Esophagus muscularis mucosa (tissue), 4 donors: ENCODE measurements around the gene DIAPH3. TPM values are rescaled to one million over a fixed set of nuclear protein-coding genes. Genes with fewer than 3 reads are reported as not detected.

ENCODE experiments used
- DNase-seq: peaks from one replicate; pipeline ENCODE4 v3.0.0-alpha.2; 2017; ENCODE audit errors: extremely low spot score
- H3K27ac ChIP-seq, 4 donors: fragments of 200-600 bp; sonication (generic); replicated peaks in 1 of 4; 1 replicate in 3 of 4; 2 replicates in 1 of 4; pipeline ENCODE4 v1.5.1; 2016 to 2019; ENCODE audit warnings: mild to moderate bottlenecking in 1 of 4
- H3K27me3 ChIP-seq, 4 donors: fragments of 200-600 bp; sonication (generic); one replicate each; pipeline versions ENCODE4 v1.5.1 to v1.6.0; 2016 to 2019
- H3K36me3 ChIP-seq, 4 donors: fragments of 200-600 bp; sonication (generic); one replicate each; pipeline ENCODE4 v1.5.1; 2016 to 2019
- H3K4me1 ChIP-seq, 4 donors: fragments of 200-600 bp; sonication (generic); one replicate each; pipeline ENCODE4 v1.5.1; 2016 to 2019
- H3K4me3 ChIP-seq, 4 donors: fragments of 200-600 bp; sonication (generic); 1 replicate in 2 of 4; 2 replicates in 2 of 4; pipeline ENCODE4 v1.5.1; 2016 to 2019; ENCODE audit warnings: mild to moderate bottlenecking in 4 of 4, moderate library complexity in 1 of 4
- H3K9me3 ChIP-seq, 4 donors: fragments of 200-600 bp; sonication (generic); 1 replicate in 3 of 4; 2 replicates in 1 of 4; pipeline ENCODE4 v1.5.1; 2016 to 2019
- CTCF ChIP-seq, 3 experiments: fragments of 200-600 bp in 2 of 3; fragments of 450-650 bp in 1 of 3; sonication (generic) in 2 of 3; IDR thresholded peaks; one replicate each; pipeline ENCODE4 v1.5.1; 2017 to 2019; ENCODE audit warnings: antibody characterized with exemption in 3 of 3, mild to moderate bottlenecking in 2 of 3, moderate library complexity in 1 of 3
- EP300 ChIP-seq: sonication (generic); formaldehyde crosslinking; IDR thresholded peaks from one replicate; pipeline ENCODE4 v1.6.1; 2017; ENCODE audit warnings: antibody characterized with exemption
- POLR2A ChIP-seq: fragments of 450-650 bp; IDR thresholded peaks from one replicate; pipeline ENCODE4 v1.6.1; 2017; ENCODE audit warnings: antibody characterized with exemption, moderate library complexity, mild to moderate bottlenecking, low read depth
- POLR2AphosphoS5 ChIP-seq, 2 donors: sonication (generic); formaldehyde crosslinking; IDR thresholded peaks; one replicate each; pipeline ENCODE4 v1.6.1; 2017; ENCODE audit warnings: antibody characterized with exemption in 2 of 2
- WGBS: methylation state at CpG from one replicate; pipeline ENCODE4 v1.1.5; 2018; 5-methylcytosine and 5-hydroxymethylcytosine counted together
- intact Hi-C: fragments of 100-400 bp; cut with DNase I; formaldehyde crosslinking; loops from one replicate; pipeline ENCODE4 v1.15.1; 2023
- total RNA-seq, 4 donors: library from RNA; depleted of rRNA; stranded (reverse); fragments of >200 nt; gene quantifications; one replicate each; pipeline versions ENCODE4 v1.1.0 to v1.2.1, GENCODE V29; 2016

Gene DIAPH3
- total RNA-seq, 4 donors from 2014 or later = under 0.01 to 1.0 (median 0.41) TPM

DNA sequence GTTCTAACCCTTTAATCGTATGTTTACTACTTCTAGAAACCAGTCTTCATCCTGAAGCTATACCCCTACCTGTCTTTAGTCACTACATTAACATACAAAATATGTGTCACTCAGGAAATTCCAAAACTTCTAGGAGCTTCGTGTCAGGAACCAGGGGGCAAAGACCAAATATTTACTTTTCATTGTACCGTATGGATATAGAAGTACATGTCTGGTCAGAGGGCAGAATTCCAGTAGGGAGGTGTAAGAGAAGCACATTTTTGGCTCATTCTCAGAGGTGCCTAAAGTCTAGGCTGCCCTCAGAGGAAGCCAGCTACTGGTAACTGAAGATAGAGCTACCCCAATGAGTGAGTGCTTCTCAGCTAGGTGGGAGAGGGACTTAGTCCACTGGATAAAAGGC lies 320.7 kb downstream of the DIAPH3 start:
- intact Hi-C loops = no loop called here
- 92% methylated on average over 3 of the region's 3 CpGs for WGBS

GRCh38 chr13:59842507-59842906 lies 321.2 kb downstream of the DIAPH3 start:
- Histone ChIP-seq H3K9me3 (no peaks in the 10 kb centered on the region), H3K4me3 (no peak overlapping the region), H3K27me3 (no peaks in the 10 kb centered on the region), H3K4me1 (peaks cover 0 to 15% (median 0%) of the 10 kb centered on the region in 4 donors), H3K36me3 (no peaks in the 10 kb centered on the region), H3K27ac (no peak overlapping the region)
- 96% methylated on average over 4 of the region's 4 CpGs for WGBS
- DNase-seq = no peak
- intact Hi-C loops = no loop called here
- TF ChIP-seq EP300 (no peak), POLR2AphosphoS5 (IDR thresholded peaks at IDR 0.05) (no peak), CTCF (IDR thresholded peaks at IDR 0.05) (no peak), POLR2A (no peak)

More for the DNA sequence above, 320.7 kb downstream of the DIAPH3 start:
- DNase-seq = no peak
- Histone ChIP-seq H3K4me3 (no peak overlapping the region), H3K9me3 (no peaks in the 10 kb centered on the region), H3K27ac (no peak overlapping the region), H3K4me1 (peaks cover 0 to 15% (median 0%) of the 10 kb centered on the region in 4 donors), H3K27me3 (no peaks in the 10 kb centered on the region), H3K36me3 (no peaks in the 10 kb centered on the region)
- TF ChIP-seq EP300 (no peak), POLR2A (no peak), POLR2AphosphoS5 (IDR thresholded peaks at IDR 0.05) (no peak), CTCF (IDR thresholded peaks at IDR 0.05) (no peak)

GRCh38 chr13:59839186-59839585 lies 324.5 kb downstream of the DIAPH3 start:
- WGBS = 92% methylated on average over 2 of the region's 2 CpGs
- Histone ChIP-seq H3K4me1 (no peaks in the 10 kb centered on the region), H3K4me3 (no peak overlapping the region), H3K27me3 (no peaks in the 10 kb centered on the region), H3K36me3 (no peaks in the 10 kb centered on the region), H3K27ac (no peak overlapping the region), H3K9me3 (no peaks in the 10 kb centered on the region)
- TF ChIP-seq POLR2AphosphoS5 (IDR thresholded peaks at IDR 0.05) (no peak), POLR2A (no peak)
- no peak for DNase-seq
- intact Hi-C loops = no loop called here

GRCh38 chr13:59837101-59837500 lies 326.6 kb downstream of the DIAPH3 start:
- no peaks in the 10 kb centered on the region for H3K27me3 ChIP-seq
- no peak overlapping the region for H3K4me3 ChIP-seq
- no peaks in the 10 kb centered on the region for H3K4me1 ChIP-seq
- H3K9me3 ChIP-seq = no peaks in the 10 kb centered on the region
- DNase-seq = no peak
- TF ChIP-seq CTCF (IDR thresholded peaks at IDR 0.05) = no peak
- no peak for TF ChIP-seq EP300
- no peak for TF ChIP-seq POLR2A
- no peak for TF ChIP-seq POLR2AphosphoS5 (IDR thresholded peaks at IDR 0.05)
- no peak overlapping the region for H3K27ac ChIP-seq
- intact Hi-C loops = no loop called here
- no peaks in the 10 kb centered on the region for H3K36me3 ChIP-seq
- WGBS = 89% methylated on average over 3 of the region's 3 CpGs

DNA sequence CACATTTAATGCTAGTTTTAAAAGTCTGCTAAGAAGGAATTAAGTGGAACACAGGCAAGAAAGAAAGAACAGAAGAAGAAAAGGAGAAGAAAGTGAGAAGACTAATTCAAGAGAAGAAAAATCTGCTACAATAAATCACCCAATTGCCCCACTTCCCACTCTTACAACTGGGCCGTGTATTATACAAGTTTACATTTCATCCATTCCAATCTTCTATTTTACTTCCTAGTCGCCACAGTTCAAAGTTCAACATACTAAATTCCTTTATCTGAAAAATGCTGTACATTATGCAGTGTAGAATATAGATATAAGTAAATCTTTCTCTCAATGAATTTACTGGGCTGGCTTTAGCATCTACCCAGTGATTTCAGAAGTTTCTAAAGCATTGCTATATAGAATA lies 328.2 kb downstream of the DIAPH3 start:
- TF ChIP-seq EP300 (no peak), CTCF (IDR thresholded peaks at IDR 0.05) (no peak), POLR2A (no peak), POLR2AphosphoS5 (IDR thresholded peaks at IDR 0.05) (no peak)
- no peaks in the 10 kb centered on the region for H3K36me3 ChIP-seq
- no peak overlapping the region for H3K27ac ChIP-seq
- WGBS = 70% methylated on average over 2 of the region's 2 CpGs
- no peak for DNase-seq
- intact Hi-C loops = no loop called here
- no peaks in the 10 kb centered on the region for H3K9me3 ChIP-seq
- no peak overlapping the region for H3K4me3 ChIP-seq
- no peaks in the 10 kb centered on the region for H3K27me3 ChIP-seq
- no peaks in the 10 kb centered on the region for H3K4me1 ChIP-seq
